Dermis blood vessel endothelial cell (primary cell): ENCODE data around the gene SH3RF3. TPM values are rescaled to one million over a fixed set of nuclear protein-coding genes. Genes with fewer than 3 reads are reported as not detected.

ENCODE experiments used
- DNase-seq: peaks from one replicate; pipeline ENCODE4 v3.0.0; 2010
- total RNA-seq: library from RNA; depleted of rRNA; stranded (reverse); fragments of >200 nt; gene quantifications from 2 replicates; pipeline ENCODE4 v1.2.3, GENCODE V29; 2014

The SH3RF3 gene
- total RNA-seq, 1 donor from 2014 or later, result 7.7 TPM

- no peak for DNase-seq
Observed at GRCh38 chr2:109355192-109355843, 226.3 kb downstream of the SH3RF3 start.

- DNase-seq, result no peak
Observed at GRCh38 chr2:109356324-109357035, 227.5 kb downstream of the SH3RF3 start.

DNA sequence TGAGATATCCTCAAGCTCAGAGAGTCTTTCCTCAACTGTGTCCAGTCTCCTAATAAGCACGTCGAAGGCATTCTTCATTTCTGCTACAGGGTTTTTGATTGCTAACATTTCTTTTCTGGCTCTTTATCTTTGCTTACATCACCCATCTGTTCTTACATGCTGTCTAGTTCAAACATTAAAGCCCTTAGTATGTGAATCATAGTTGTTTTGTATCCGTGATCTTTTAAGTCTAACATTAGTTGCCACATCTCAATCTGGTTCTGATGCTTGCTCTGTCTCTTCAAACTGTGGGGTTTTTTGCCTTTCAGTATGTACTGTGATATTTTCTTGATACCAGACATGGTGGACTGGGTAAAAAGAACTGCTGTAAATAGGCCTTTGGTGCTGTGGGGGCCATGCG lies 235.2 kb downstream of the SH3RF3 start:
- no peak for DNase-seq

GRCh38 chr2:109365131-109365530 lies 236.1 kb downstream of the SH3RF3 start:
- DNase-seq, result no peak

GRCh38 chr2:109367683-109368082 lies 238.7 kb downstream of the SH3RF3 start:
- DNase-seq, result no peak

DNA sequence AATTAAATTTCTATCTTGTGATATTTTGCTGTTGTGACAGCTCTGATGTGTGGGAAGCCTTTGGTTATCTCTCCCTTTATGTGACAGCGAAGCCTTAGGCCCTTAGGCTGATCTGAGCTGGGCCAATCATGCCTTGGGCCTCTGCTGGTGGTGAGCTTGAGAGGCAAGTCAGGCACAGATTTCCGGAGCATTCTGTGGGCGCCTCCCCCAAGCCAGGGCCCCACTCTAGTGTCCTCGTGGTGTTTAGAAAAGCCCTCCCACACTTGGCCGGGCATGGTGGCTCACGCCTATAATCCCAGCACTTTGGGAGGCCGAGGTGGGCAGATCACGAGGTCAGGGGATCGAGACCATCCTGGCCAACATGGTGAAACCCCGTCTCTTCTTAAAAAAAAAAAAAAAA lies 239.8 kb downstream of the SH3RF3 start:
- no peak for DNase-seq

DNA sequence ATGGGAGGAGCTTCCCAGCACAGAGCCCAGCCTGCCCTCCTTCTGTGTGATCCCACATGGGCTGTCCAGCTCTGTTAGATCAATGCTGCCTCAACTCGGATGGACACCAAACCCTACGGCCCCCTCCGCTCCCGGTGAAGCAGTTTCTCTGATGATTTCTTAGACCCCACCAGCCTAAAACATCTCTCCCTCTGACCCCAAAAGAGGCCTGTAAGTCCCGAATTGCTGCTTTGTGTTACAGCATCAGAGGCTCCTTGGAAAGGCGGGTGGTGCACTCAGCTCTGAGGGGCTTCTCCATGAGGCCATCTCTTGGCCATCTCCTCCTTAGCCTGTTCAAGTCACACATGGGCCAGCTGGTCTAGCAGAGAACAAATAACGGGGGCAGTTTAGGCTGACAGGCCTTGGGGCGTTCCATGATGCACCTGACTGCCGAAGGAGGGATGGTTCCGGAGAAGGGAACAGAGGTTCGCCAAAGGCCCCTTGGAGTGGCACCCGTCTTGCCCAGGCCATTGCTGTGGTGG lies 240.7 kb downstream of the SH3RF3 start:
- no peak for DNase-seq

DNA sequence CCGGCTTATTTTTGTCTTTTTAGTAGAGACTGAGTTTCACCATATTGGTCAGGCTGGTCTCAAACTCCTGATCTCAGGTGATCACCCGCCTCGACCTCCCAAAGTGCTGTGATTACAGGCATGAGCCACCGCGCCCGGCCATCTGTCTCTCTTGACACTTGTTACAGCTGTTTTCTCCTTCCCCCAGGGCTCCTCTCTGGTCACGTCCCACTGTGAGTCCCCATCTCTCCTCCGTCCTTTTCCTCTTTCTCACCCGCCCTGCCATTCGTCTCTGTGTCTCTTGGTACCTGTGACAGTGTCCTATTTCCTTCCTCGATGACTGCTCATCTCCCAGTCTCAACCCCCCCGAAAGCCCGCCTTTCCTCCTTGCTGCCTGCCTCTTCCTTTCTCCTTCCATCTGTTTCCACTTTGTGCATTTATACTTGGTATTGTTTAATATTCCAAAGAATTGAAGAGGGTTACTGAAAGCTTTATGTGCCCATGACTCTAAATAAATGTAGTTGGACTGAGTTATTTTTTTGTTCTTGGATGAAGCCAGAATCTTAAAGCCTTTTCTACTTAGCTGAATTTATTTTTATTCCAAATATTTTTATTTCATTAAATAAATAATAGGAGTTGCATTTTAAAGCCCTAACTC lies 241.5 kb downstream of the SH3RF3 start:
- DNase-seq, result no peak

DNA sequence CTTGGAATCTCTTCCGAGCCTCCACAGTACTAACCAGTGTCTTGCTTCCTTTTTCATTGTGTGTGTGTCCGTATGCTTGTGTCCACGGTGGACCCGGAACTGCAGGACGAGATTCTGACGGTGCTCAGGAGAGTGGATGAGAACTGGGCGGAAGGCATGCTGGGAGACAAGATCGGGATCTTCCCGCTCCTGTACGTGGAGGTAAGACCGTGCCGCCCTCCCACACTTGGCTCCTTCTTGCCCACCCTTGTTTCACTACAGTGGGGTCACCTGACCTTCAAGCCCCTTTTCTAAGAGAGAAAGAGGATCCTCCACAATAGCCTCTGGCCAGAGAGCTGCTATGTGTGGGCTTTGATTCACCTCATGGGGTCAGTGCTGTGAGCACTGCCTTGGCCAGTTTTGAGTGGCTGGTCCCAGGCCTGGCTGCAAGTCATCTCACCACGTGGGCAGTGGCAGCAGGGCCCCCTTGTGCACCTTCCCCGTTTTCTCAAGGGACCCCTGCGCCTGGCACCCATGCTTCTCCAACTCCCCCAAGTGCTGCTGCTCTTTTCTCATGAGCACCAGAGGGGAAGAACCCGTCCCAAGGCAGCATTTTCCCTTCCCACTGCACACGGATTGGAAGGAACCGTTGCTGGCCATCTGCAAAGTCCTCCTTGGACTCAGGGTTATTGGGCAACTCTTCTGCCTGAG lies 242.6 kb downstream of the SH3RF3 start:
- no peak for DNase-seq

GRCh38 chr2:109372171-109372568 lies 243.2 kb downstream of the SH3RF3 start:
- DNase-seq, result no peak

GRCh38 chr2:109372614-109373013 lies 243.6 kb downstream of the SH3RF3 start:
- no peak for DNase-seq

DNA sequence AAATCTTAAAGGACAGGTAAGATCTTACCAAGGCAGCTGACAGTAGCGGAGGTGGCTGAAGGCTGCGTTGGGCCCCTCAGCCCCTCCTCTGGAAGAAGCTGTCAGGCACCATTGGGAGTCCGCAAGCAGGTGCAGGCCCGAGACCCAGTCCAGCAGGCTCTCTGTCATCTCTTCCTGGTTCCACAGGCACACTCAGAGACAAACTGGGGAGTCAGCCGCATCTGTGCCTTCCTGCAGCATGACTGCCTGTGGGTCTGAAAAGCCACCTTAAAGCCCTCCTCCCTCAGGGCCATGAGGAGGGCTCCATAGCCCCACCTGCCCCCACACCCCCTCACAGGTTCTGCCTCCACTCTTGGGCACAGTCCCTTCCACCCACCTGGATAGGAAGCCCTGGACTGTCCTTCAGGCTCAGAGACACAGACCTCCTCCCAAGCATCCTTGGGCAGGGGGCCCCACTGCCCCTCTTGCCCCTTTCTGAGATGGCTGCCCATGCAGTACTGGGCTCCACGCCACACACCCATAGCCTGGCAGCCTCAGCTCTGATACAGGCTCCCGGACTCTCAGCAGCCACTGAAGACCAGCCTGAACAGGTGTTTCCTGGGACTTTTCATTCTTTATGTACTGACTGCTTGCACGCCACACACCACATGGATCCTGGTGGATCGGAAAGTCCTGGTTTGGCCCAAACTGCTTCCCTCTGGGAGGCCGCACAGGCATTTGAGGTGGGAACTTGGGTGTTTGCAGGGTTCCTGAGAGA lies 245.0 kb downstream of the SH3RF3 start:
- DNase-seq, result no peak

DNA sequence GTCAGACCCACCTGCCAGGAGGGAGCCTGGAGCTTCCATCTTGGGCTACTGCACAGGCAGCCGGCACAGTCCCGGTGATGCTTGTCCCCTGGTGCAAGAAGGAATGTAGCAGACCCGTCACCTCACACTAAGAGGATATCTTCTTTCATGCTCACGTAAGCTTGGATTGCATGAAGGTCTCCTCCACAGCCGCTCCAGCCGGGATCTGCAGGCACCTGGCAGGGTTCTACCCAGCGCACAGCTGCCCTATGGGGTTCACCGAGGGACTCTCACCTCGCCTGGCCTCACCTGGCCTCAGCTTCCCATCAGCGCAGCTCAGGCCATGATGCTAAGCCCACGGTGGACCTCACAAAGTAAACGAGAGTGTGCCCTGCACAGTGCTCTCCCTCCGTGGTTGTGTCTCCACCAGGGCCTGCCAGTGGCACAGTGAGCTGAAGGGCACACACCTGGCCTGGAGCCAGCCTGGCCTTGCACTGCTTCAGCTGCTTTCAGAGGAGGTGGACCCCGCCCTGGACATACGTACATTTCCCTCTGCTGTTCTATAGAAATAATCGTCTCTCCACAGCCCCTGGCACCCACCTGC lies 245.6 kb downstream of the SH3RF3 start:
- no peak for DNase-seq

- no peak for DNase-seq
Observed at GRCh38 chr2:109375131-109375561, 246.1 kb downstream of the SH3RF3 start.

DNA sequence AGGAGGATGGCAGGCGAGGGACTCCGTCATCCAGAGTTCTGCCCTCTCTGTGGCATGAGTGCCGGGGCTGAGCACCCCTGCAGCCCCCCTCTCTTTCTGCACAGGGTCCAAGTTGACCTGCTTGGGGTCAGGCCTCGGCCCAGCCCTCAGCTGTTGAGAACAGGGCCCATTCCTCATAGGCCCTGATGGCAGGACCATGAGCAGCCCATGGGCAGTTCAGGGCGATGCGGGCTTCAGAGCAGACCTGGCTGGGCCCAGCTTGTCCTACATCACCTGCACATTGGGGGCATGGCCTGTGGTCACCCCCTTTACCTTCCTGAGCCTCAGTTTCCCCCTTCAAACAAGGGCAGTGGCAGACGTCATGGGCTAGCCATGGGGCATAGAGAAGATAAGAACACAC lies 246.7 kb downstream of the SH3RF3 start:
- no peak for DNase-seq

GRCh38 chr2:109376115-109376514 lies 247.1 kb downstream of the SH3RF3 start:
- DNase-seq, result peak; percentile 18

GRCh38 chr2:109376796-109377495 lies 247.9 kb downstream of the SH3RF3 start:
- no peak for DNase-seq

- DNase-seq, result no peak
Observed at GRCh38 chr2:109377976-109378375, 249.0 kb downstream of the SH3RF3 start.

DNA sequence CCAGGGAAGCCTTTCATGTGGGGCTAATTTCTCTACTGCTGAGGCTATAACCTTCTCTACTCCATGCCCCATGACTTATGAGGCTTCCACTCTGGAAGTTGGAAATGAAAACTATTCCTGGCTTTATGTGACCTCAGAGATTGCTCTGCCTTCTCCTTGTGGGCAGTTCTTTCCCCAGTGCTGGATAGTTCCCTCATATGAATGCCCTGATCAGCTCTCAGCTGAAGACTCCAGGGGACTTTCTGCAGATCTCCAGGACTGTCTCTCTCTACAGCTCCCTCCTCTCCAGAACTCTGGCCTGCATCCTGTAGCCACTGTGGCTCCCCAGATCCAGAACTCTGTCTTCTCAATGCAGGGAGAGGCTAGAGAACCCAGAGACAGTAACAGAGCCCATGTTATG lies 249.7 kb downstream of the SH3RF3 start:
- DNase-seq, result no peak

GRCh38 chr2:109379507-109379906 lies 250.5 kb downstream of the SH3RF3 start:
- no peak for DNase-seq
